ENCODE data around the gene MMAB. TPM values are rescaled to one million over a fixed set of nuclear protein-coding genes. Genes with fewer than 3 reads are reported as not detected.

Gene MMAB
- total RNA-seq, 4 donors from 2014 or later: 45.2 to 59.5 (median 52.3) TPM

DNA sequence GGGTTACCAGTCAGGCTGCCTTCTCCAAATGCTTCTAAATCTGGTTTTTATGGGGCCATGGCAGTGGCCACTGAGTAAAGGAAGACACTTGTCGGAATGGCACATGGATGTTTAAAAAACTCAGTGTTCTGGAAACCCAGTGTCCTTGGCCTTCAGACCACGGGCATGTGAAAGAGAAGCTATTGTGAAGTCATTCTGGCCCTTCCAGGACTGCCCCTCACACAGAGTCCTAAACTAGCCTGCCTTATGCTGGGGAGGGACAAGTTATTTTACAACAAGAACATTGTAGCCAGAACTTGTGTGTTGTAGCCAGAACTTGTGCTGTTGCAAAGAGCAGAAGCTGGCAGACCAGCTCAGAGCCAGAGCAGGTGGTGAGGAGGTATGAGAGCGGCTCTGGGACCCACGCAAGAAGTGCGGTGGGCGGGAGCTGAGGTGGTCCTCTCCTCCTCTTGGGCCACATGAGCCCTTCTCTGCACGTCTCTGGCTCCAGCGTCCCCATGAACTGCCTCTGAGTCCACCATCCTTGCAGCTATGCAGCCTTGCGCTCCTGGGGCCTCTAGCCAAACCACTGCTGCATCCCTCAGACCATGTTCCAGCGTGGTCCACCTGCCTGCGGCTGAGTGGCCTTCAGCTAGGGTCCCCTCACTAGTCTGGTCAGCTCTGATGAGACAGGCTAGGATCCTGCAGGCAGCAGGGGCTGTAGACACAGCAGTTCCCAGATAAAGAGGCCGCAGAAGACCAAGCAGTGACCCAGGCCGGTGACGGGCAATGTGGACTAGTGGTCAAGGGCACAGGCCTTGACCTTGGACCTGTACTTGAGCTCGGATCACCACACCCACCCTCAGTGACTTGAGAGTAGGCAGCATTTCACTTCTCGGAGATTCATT is 32.5 kb downstream of the MMAB start:
- peaks cover 0 to 25% (median 0%) of the 10 kb centered on the region in 3 donors for H3K36me3 ChIP-seq
- no peak for DNase-seq
- WGBS, 2 donors: 85 to 90% methylated on average over 8 to 9 of the region's 16 CpGs
- no peaks in the 10 kb centered on the region for H3K27me3 ChIP-seq
- no peak for TF ChIP-seq POLR2A (IDR thresholded peaks at IDR 0.05)
- TF ChIP-seq, protein P1, sequence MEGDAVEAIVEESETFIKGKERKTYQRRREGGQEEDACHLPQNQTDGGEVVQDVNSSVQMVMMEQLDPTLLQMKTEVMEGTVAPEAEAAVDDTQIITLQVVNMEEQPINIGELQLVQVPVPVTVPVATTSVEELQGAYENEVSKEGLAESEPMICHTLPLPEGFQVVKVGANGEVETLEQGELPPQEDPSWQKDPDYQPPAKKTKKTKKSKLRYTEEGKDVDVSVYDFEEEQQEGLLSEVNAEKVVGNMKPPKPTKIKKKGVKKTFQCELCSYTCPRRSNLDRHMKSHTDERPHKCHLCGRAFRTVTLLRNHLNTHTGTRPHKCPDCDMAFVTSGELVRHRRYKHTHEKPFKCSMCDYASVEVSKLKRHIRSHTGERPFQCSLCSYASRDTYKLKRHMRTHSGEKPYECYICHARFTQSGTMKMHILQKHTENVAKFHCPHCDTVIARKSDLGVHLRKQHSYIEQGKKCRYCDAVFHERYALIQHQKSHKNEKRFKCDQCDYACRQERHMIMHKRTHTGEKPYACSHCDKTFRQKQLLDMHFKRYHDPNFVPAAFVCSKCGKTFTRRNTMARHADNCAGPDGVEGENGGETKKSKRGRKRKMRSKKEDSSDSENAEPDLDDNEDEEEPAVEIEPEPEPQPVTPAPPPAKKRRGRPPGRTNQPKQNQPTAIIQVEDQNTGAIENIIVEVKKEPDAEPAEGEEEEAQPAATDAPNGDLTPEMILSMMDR (IDR thresholded peaks at IDR 0.05): no peak
- H3K4me1 ChIP-seq: peaks cover 0 to 12% (median 10%) of the 10 kb centered on the region in 3 donors
- no peaks in the 10 kb centered on the region for H3K9me3 ChIP-seq
- H3K4me3 ChIP-seq: no peak overlapping the region
- intact Hi-C loops (cut with DNase I): no loop called here
- no peak overlapping the region for H3K27ac ChIP-seq

DNA sequence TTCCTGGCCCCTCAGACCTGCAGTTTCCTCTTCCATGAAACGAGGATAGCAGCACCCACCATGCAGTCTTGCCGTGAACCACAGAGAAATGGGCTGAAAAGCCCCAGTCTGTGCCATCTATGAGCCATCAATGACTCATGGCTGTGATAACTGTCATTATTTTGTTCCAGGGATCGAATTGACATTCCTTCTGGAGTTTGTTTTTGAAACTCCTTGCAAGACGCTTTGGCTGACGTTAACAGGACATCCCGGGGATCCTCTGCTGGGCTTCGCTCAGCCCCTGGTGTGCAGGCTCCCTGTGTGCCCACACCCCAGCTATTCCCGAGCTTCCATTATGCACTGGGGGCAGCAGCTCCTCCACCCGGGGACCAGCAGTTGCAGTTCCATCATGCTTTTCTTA is 33.8 kb downstream of the MMAB start:
- intact Hi-C loops (cut with DNase I): no loop called here
- no peak for TF ChIP-seq POLR2A (IDR thresholded peaks at IDR 0.05)
- TF ChIP-seq, protein P1 (IDR thresholded peaks at IDR 0.05): no peak
- no peaks in the 10 kb centered on the region for H3K9me3 ChIP-seq
- no peaks in the 10 kb centered on the region for H3K27me3 ChIP-seq
- peaks cover 0 to 38% (median 4%) of the 10 kb centered on the region in 3 donors for H3K36me3 ChIP-seq
- WGBS, 2 donors: 60 to 75% methylated on average over 4 to 8 of the region's 9 CpGs
- no peaks in the 10 kb centered on the region for H3K4me1 ChIP-seq
- no peak overlapping the region for H3K4me3 ChIP-seq
- no peak overlapping the region for H3K27ac ChIP-seq
- no peak for DNase-seq

DNA sequence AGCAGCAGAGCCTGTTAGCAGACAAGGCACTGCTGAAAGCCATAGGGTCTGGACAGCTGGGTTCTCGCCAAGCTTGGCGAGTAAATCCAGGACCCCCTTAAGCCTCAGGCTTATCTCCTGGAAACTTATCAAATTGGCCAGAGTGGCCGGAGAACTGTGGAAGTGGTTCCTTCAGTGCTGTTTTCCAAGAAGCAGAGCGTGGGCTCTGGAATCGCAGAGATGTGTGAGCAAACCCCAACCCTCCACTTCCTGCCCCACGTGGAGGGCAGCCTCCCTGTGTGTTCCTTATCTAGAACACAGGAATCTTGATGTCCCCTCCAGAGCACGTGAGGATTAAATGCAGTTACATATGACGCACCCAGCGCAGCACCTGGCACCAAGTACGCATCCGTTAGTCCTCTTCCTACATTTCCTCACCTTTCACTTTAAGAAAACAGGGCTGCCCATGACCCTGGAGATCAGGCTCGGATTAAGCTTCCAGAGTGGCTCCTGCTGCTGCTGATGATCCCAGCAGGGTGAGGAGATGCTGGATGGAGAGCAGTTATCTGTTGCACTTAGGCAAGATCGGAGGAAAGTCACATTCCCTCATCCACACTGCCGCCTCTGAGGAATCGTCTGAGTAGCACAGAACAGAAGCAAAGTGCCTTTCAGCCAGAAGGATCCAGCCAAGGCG is 35.0 kb downstream of the MMAB start:
- Histone ChIP-seq H3K4me1 (no peaks in the 10 kb centered on the region), H3K4me3 (no peak overlapping the region), H3K9me3 (no peaks in the 10 kb centered on the region), H3K27ac (no peak overlapping the region), H3K27me3 (no peaks in the 10 kb centered on the region), H3K36me3 (peaks cover 8 to 49% (median 10%) of the 10 kb centered on the region in 3 donors)
- no peak for DNase-seq
- 85 to 92% methylated on average over 9 to 12 of the region's 16 CpGs for WGBS, 2 donors
- intact Hi-C loops (cut with DNase I): no loop called here
- TF ChIP-seq, protein P1 (IDR thresholded peaks at IDR 0.05): no peak
- no peak for TF ChIP-seq POLR2A (IDR thresholded peaks at IDR 0.05)

DNA sequence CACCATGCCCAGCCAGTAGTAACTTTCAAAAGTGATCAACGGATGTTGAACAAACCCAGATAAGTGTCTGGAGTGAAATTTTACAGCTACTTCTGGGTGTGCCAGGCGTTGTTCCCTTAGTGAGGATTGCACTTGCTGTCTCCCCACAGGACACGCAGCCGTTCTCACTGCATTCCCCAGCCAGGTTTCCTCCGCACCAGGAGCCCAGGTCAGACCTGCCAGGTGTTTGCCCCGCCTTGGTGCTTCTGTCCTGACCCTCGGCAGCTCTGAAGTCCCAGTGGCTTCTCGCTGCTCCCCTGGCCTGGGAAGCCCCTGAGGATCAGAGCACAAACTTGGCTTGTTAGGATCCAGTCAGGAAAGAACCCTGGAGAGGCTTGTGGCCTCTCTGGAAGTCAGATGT is 36.2 kb downstream of the MMAB start:
- no peaks in the 10 kb centered on the region for H3K9me3 ChIP-seq
- no peaks in the 10 kb centered on the region for H3K4me1 ChIP-seq
- no peak overlapping the region for H3K27ac ChIP-seq
- peaks cover 11 to 61% (median 17%) of the 10 kb centered on the region in 3 donors for H3K36me3 ChIP-seq
- no peaks in the 10 kb centered on the region for H3K27me3 ChIP-seq
- intact Hi-C loops (cut with DNase I): no loop called here
- TF ChIP-seq, protein P1 (IDR thresholded peaks at IDR 0.05): no peak
- no peak for TF ChIP-seq POLR2A (IDR thresholded peaks at IDR 0.05)
- 87 to 89% methylated on average over 3 of the region's 8 CpGs for WGBS, 2 donors
- H3K4me3 ChIP-seq: no peak overlapping the region
- DNase-seq: no peak

DNA sequence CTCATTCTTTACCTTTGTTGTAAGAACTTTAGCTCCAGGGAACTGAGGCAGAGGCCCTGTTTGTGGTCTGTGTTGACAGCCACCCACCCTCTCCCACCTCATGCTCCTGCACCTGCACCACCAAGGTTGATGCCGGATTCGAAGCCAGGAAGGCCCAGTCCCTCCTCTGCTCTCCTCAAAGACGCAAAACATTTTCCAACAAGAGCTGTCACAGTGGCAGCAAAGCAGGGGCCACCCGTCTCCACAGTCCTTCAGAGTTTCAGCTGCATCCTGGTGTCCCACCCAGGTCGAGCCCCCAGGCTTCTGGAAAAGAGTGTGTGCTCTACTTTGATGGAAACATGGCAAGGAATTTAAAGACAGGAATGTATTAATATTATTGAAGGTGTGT is 37.4 kb downstream of the MMAB start:
- no peak overlapping the region for H3K27ac ChIP-seq
- H3K27me3 ChIP-seq: no peaks in the 10 kb centered on the region
- DNase-seq: no peak
- H3K36me3 ChIP-seq: peaks cover 15 to 74% (median 17%) of the 10 kb centered on the region in 3 donors
- H3K4me1 ChIP-seq: no peaks in the 10 kb centered on the region
- TF ChIP-seq POLR2A (IDR thresholded peaks at IDR 0.05): no peak
- TF ChIP-seq, protein P1 (IDR thresholded peaks at IDR 0.05): no peak
- H3K4me3 ChIP-seq: no peak overlapping the region
- intact Hi-C loops (cut with DNase I): no loop called here
- H3K9me3 ChIP-seq: no peaks in the 10 kb centered on the region
- 65 to 88% methylated on average over 3 to 4 of the region's 5 CpGs for WGBS, 2 donors
